H1 (cell line): Measurements from ENCODE around the gene FAM186B. TPM values are rescaled to one million over a fixed set of nuclear protein-coding genes. Genes with fewer than 3 reads are reported as not detected.

Experiments
- CTCF ChIA-PET: fragments of 300-600 bp; sonication (Branson Sonifier 250); formaldehyde crosslinking; loops from one replicate; lab custom pipeline; 2021; ENCODE audit not compliant: partially characterized antibody; lab: Charles Lee
- POLR2A ChIA-PET: fragments of 300-600 bp; sonication (Branson Sonifier 250); formaldehyde crosslinking; loops from one replicate; lab custom pipeline; 2021; ENCODE audit warnings: inconsistent platforms; ENCODE audit not compliant: partially characterized antibody; lab: Charles Lee
- DNase-seq, 2 experiments: peaks; one replicate each; pipeline versions ENCODE4 v3.0.0 to v3.0.0-alpha.2; 2010 to 2022; ENCODE audit warnings: low spot score in 2 of 2, low read depth in 1 of 2, mixed read lengths in 1 of 2
- FAIRE-seq: peaks from 2 replicates; lab custom pipeline; 2011; peaks lifted over from hg19 to GRCh38; lab: Jason Lieb, UNC
- H2AFZ ChIP-seq: 2 replicates; pipeline ENCODE4 v1.8.1; 2012; ENCODE audit warnings: low read length, inconsistent platforms
- H2AK5ac ChIP-seq: 2 replicates; pipeline ENCODE4 v1.6.1; 2013; ENCODE audit warnings: low read depth, low read length
- H2BK120ac ChIP-seq: replicated peaks from 2 replicates; pipeline ENCODE3; 2013; ENCODE audit warnings: low read depth, low read length, inconsistent platforms
- H2BK12ac ChIP-seq: 2 replicates; pipeline ENCODE4 v1.6.1; 2013; ENCODE audit warnings: low read depth, low read length
- H2BK15ac ChIP-seq: 2 replicates; pipeline ENCODE4 v1.6.1; 2013; ENCODE audit warnings: low read length
- H2BK20ac ChIP-seq: 2 replicates; pipeline ENCODE4 v1.6.1; 2013; ENCODE audit warnings: low read length
- H2BK5ac ChIP-seq: 2 replicates; pipeline ENCODE4 v1.6.1; 2013; ENCODE audit warnings: low read depth, low read length
- H3K14ac ChIP-seq: 2 replicates; pipeline ENCODE4 v1.6.1; 2013; ENCODE audit warnings: inconsistent platforms; ENCODE audit not compliant: insufficient read length
- H3K18ac ChIP-seq: 2 replicates; pipeline ENCODE4 v1.6.1; 2013; ENCODE audit warnings: low read length; ENCODE audit errors: extremely low read depth
- H3K23ac ChIP-seq: 2 replicates; pipeline ENCODE4 v1.6.1; 2013; ENCODE audit warnings: inconsistent platforms; ENCODE audit not compliant: insufficient read length
- H3K23me2 ChIP-seq: 2 replicates; pipeline ENCODE4 v1.6.1; 2013; ENCODE audit warnings: low read depth, low read length
- H3K27ac ChIP-seq: 2 replicates; pipeline ENCODE4 v1.6.1; 2011; ENCODE audit warnings: low read depth, low read length, inconsistent platforms
- H3K27me3 ChIP-seq, 4 experiments: replicated peaks in 1 of 4; 1 replicate in 1 of 4; 2 replicates in 3 of 4; pipeline versions ENCODE4 v1.6.1 to v1.8.1; 2011 to 2013; ENCODE audit warnings: low read length in 3 of 4, mild to moderate bottlenecking in 3 of 4, inconsistent platforms in 2 of 4, mixed read lengths in 2 of 4, moderate library complexity in 1 of 4; ENCODE audit not compliant: control insufficient read depth in 3 of 4, insufficient read depth in 3 of 4; ENCODE audit errors: extremely low read depth in 1 of 4
- H3K36me3 ChIP-seq, 4 experiments: 2 replicates each; pipeline versions ENCODE4 v1.6.1 to v1.8.1; 2011 to 2013; ENCODE audit warnings: mild to moderate bottlenecking in 4 of 4, low read length in 3 of 4, moderate library complexity in 2 of 4, control low read depth in 1 of 4, inconsistent platforms in 1 of 4; ENCODE audit not compliant: insufficient read depth in 4 of 4, control insufficient read depth in 2 of 4
- H3K4ac ChIP-seq: replicated peaks from 2 replicates; pipeline ENCODE3; 2013; ENCODE audit warnings: low read length, low read depth, mixed read lengths, inconsistent platforms; ENCODE audit not compliant: insufficient read length
- H3K4me1 ChIP-seq, 4 experiments: replicated peaks in 1 of 4; 1 replicate in 1 of 4; 2 replicates in 3 of 4; pipeline versions ENCODE4 v1.6.1 to v1.8.1; 2011 to 2013; ENCODE audit warnings: low read length in 3 of 4, inconsistent platforms in 2 of 4, mixed read lengths in 1 of 4; ENCODE audit not compliant: insufficient read depth in 4 of 4, control insufficient read depth in 3 of 4
- H3K4me2 ChIP-seq, 2 experiments: 2 replicates each; pipeline versions ENCODE4 v1.6.1 to v1.8.1; 2011 to 2013; ENCODE audit warnings: low read depth in 2 of 2, low read length in 2 of 2, control low read depth in 1 of 2, inconsistent platforms in 1 of 2, mild to moderate bottlenecking in 1 of 2; ENCODE audit not compliant: insufficient read depth in 1 of 2
- H3K4me3 ChIP-seq, 4 experiments: fragments of 200-600, 300-600 bp in 1 of 4; sonication (generic), shearing (Covaris generic), sonication (Bioruptor Twin) in 1 of 4; 2 replicates each; pipeline versions ENCODE4 v1.5.1 to v1.8.1; 2011 to 2016; ENCODE audit warnings: low read length in 4 of 4, low read depth in 3 of 4, control low read depth in 2 of 4, inconsistent platforms in 2 of 4, mild to moderate bottlenecking in 2 of 4, mixed read lengths in 1 of 4, moderate library complexity in 1 of 4; ENCODE audit not compliant: insufficient read depth in 2 of 4; ENCODE audit errors: extremely low read depth in 1 of 4
- H3K56ac ChIP-seq: replicated peaks from 2 replicates; pipeline ENCODE3; 2013; ENCODE audit warnings: low read depth, mild to moderate bottlenecking, mixed read lengths, low read length, inconsistent platforms; ENCODE audit not compliant: insufficient read length
- H3K79me1 ChIP-seq: 2 replicates; pipeline ENCODE4 v1.6.1; 2013; ENCODE audit warnings: low read depth, low read length, control low read depth
- H3K79me2 ChIP-seq, 2 experiments: 2 replicates each; pipeline versions ENCODE4 v1.6.1 to v1.8.1; 2012 to 2013; ENCODE audit warnings: low read length in 2 of 2, mild to moderate bottlenecking in 2 of 2, inconsistent platforms in 1 of 2; ENCODE audit not compliant: insufficient read depth in 2 of 2, control insufficient read depth in 1 of 2
- H3K9ac ChIP-seq, 4 experiments: replicated peaks in 1 of 4; 1 replicate in 1 of 4; 2 replicates in 3 of 4; pipeline versions ENCODE4 v1.6.1 to v1.8.1; 2011 to 2013; ENCODE audit warnings: low read depth in 3 of 4, low read length in 3 of 4, control low read depth in 2 of 4, mild to moderate bottlenecking in 2 of 4, moderate library complexity in 2 of 4, inconsistent platforms in 1 of 4; ENCODE audit errors: extremely low read depth in 1 of 4
- H3K9me3 ChIP-seq, 2 experiments: 2 replicates each; pipeline versions ENCODE4 v1.6.1 to v1.8.1; 2012 to 2013; ENCODE audit warnings: mild to moderate bottlenecking in 2 of 2, moderate library complexity in 2 of 2, control low read depth in 1 of 2, inconsistent platforms in 1 of 2, low read depth in 1 of 2, low read length in 1 of 2, mixed read lengths in 1 of 2; ENCODE audit not compliant: insufficient read depth in 2 of 2
- H4K20me1 ChIP-seq, 2 experiments: replicated peaks in 1 of 2; 2 replicates each; pipeline versions ENCODE3 to v1.8.1; 2011 to 2013; ENCODE audit warnings: inconsistent platforms in 2 of 2, low read length in 2 of 2, mild to moderate bottlenecking in 1 of 2; ENCODE audit not compliant: insufficient read depth in 2 of 2, control insufficient read depth in 1 of 2
- H4K5ac ChIP-seq: 2 replicates; pipeline ENCODE4 v1.6.1; 2013; ENCODE audit warnings: low read length, low read depth, mixed read lengths, inconsistent platforms; ENCODE audit not compliant: insufficient read length
- H4K8ac ChIP-seq: 2 replicates; pipeline ENCODE4 v1.8.0; 2013; ENCODE audit warnings: mild to moderate bottlenecking, moderate library complexity, low read length, inconsistent platforms; ENCODE audit not compliant: insufficient read depth; ENCODE audit errors: extremely low read depth
- H4K91ac ChIP-seq: replicated peaks from 2 replicates; pipeline ENCODE3; 2013; ENCODE audit warnings: low read length, mixed read lengths, inconsistent platforms; ENCODE audit not compliant: insufficient read length
- BRCA1 ChIP-seq: IDR thresholded peaks from 2 replicates; pipeline ENCODE4 v1.6.1; 2012; ENCODE audit warnings: low read depth, low read length, improper control_type of control experiment
- EP300 ChIP-seq, 2 experiments: IDR thresholded peaks; 1 replicate in 1 of 2; 2 replicates in 1 of 2; pipeline ENCODE4 v1.6.1; 2011 to 2012; ENCODE audit warnings: low read depth in 2 of 2, low read length in 2 of 2, mild to moderate bottlenecking in 2 of 2, borderline replicate concordance in 1 of 2, inconsistent platforms in 1 of 2, moderate library complexity in 1 of 2
- GTF2F1 ChIP-seq: IDR thresholded peaks from 2 replicates; pipeline ENCODE4 v1.6.1; 2012; ENCODE audit warnings: low read depth, low read length, improper control_type of control experiment, borderline replicate concordance
- POLR2AphosphoS5 ChIP-seq: IDR thresholded peaks from 2 replicates; pipeline ENCODE4 v1.6.1; 2011; ENCODE audit warnings: low read depth, low read length
- WGBS, 2 experiments: shearing (Covaris generic) in 1 of 2; methylation state at CpG; one replicate each; pipeline versions ENCODE4 v1.1.6 to v1.1.7; 2013 to 2015; ENCODE audit warnings: low lambda C conversion rate in 2 of 2, mixed read lengths in 2 of 2, inconsistent platforms in 1 of 2, low coverage in 1 of 2, missing lambda C conversion rate in 1 of 2; ENCODE audit not compliant: insufficient replicate concordance in 2 of 2, insufficient coverage in 1 of 2, insufficient read length in 1 of 2; ENCODE audit errors: extremely low coverage in 1 of 2, missing lambda C conversion rate in 1 of 2; 5-methylcytosine and 5-hydroxymethylcytosine counted together
- polyA plus RNA-seq, 7 experiments: library from polyadenylated mRNA; depleted of rRNA in 3 of 7; stranded (reverse) in 5 of 7; unstranded in 2 of 7; fragments of >200 nt in 5 of 7; fragments of 200-250 nt in 2 of 7; gene quantifications; 1 replicate in 5 of 7; 2 replicates in 1 of 7; 4 replicates in 1 of 7; pipeline versions ENCODE4 v1.2.1 to v1.2.3, GENCODE V29; 2011 to 2013; ENCODE audit warnings: missing spikeins in 2 of 7, mixed read lengths in 2 of 7
- total RNA-seq: library from RNA; stranded (reverse); fragmentation: NEBNext Ultra II Directional; extraction: Animal tissue kit (Norgen Biotek cat#: 25700); gene quantifications from 2 replicates; pipeline ENCODE4 v1.2.1, GENCODE V29; 2021

The FAM186B gene
- total and polyA plus RNA-seq, 2 of the 8 experiments (the other 6 are each of a cell fraction or from before 2014, with no cell fraction given): 0.12 to 0.73 TPM

GRCh38 chr12:49646871-49647654 lies 41.6 kb upstream of the FAM186B start:
- Histone ChIP-seq H2AFZ (no peak overlapping the region), H4K91ac (no peak overlapping the region), H4K20me1 (peaks cover 0 to 6% of the 10 kb centered on the region in 2 experiments), H3K56ac (no peak overlapping the region), H2BK120ac (no peak overlapping the region), H2BK20ac (no peak overlapping the region), H3K4me2 (no peak overlapping the region), H4K5ac (no peak overlapping the region), H2BK5ac (no peak overlapping the region), H3K9ac (no peak overlapping the region), H3K4me1 (no peaks in the 10 kb centered on the region), H3K23me2 (no peaks in the 10 kb centered on the region), H2BK15ac (no peak overlapping the region), H3K27ac (no peak overlapping the region; the same call in 1 of the 2 replicates), H3K9me3 (no peaks in the 10 kb centered on the region), H3K27me3 (no peaks in the 10 kb centered on the region), H2AK5ac (no peak overlapping the region), H4K8ac (no peak overlapping the region), H3K79me2 (no peaks in the 10 kb centered on the region), H3K18ac (no peak overlapping the region), H2BK12ac (no peak overlapping the region), H3K36me3 (peaks cover 15 to 58% (median 38%) of the 10 kb centered on the region in 4 experiments), H3K14ac (no peak overlapping the region), H3K79me1 (no peaks in the 10 kb centered on the region), H3K23ac (no peak overlapping the region), H3K4me3 (no peak overlapping the region), H3K4ac (no peak overlapping the region)
- POLR2A ChIA-PET: interaction anchor here (1.1 to 2.3 kb wide), 9 partner anchors 9 to 94 kb away, joined by 3 to 8 read pairs (median 4); partner anchors contain the start of gene TMBIM6
- WGBS, 2 experiments: 91% methylated on average over 12 of the region's 12 CpGs; no CpG with 5 or more reads in 1 of the 2 experiments
- DNase-seq: no peak
- CTCF ChIA-PET: interaction anchor here (0.9 to 12.7 kb wide), 12 partner anchors 10 to 319 kb away, joined by 3 to 222 read pairs (median 6); partner anchors contain the start of gene FMNL3
- FAIRE-seq: no peak
- TF ChIP-seq EP300 (IDR thresholded peaks at IDR 0.05; ENCODE audit: borderline replicate concordance in 1 of 2, low read depth in 2 of 2, low read length in 2 of 2): no peak
- no peak for TF ChIP-seq BRCA1
- TF ChIP-seq GTF2F1: no peak
- TF ChIP-seq POLR2AphosphoS5: no peak; the same call in 1 of the 2 replicates
